SK-N-SH treated with all-trans-retinoic acid at 6 μM for 48 hours (cell line): ENCODE results near the gene TCAIM.

Experiments
- ATAC-seq: fragments of 200-7000 bp; cut with Tn5 transposase; 3 replicates; pipeline ENCODE4 v1.9.1; 2020; ENCODE audit warnings: mild to moderate bottlenecking, moderate library complexity
- ARNTL ChIP-seq: fragments of 450-650 bp; formaldehyde crosslinking; IDR thresholded peaks from 2 replicates; pipeline ENCODE4 v1.5.0; 2020; ENCODE audit warnings: low read depth, mild to moderate bottlenecking, moderate library complexity, borderline replicate concordance
- BACH2 ChIP-seq: fragments of 250-450 bp; sonication (Bioruptor Pico); IDR thresholded peaks from 2 replicates; pipeline ENCODE4 v1.9.0; 2021; ENCODE audit warnings: mild to moderate bottlenecking, borderline replicate concordance
- CSDC2 ChIP-seq: fragments of 250-450 bp; sonication (Bioruptor Pico); IDR thresholded peaks from 2 replicates; pipeline ENCODE4 v1.5.0; 2020; ENCODE audit warnings: mild to moderate bottlenecking, moderate library complexity
- ESRRG ChIP-seq: fragments of 250-450 bp; sonication (Bioruptor Pico); IDR thresholded peaks from 2 replicates; pipeline ENCODE4 v1.6.1; 2021; ENCODE audit warnings: mild to moderate bottlenecking
- GLIS3 ChIP-seq: fragments of 250-450 bp; sonication (Bioruptor Pico); IDR thresholded peaks from 2 replicates; pipeline ENCODE4 v1.5.0; 2020; ENCODE audit warnings: mild to moderate bottlenecking, moderate library complexity
- ISL1 ChIP-seq: fragments of 250-450 bp; sonication (Bioruptor Pico); IDR thresholded peaks from 2 replicates; pipeline ENCODE4 v2.1.2; 2022; ENCODE audit warnings: mild to moderate bottlenecking, moderate library complexity
- OSR1 ChIP-seq: fragments of 250-450 bp; sonication (Bioruptor Pico); IDR thresholded peaks from 2 replicates; pipeline ENCODE4 v1.8.0; 2022; ENCODE audit warnings: moderate library complexity, mild to moderate bottlenecking, inconsistent platforms
- PPARA ChIP-seq: fragments of 250-450 bp; sonication (Bioruptor Pico); IDR thresholded peaks from 2 replicates; pipeline ENCODE4 v1.5.0; 2020; ENCODE audit warnings: mild to moderate bottlenecking, borderline replicate concordance
- RARB ChIP-seq: fragments of 250-450 bp; sonication (Bioruptor Pico); IDR thresholded peaks from 2 replicates; pipeline ENCODE4 v1.8.0; 2021; ENCODE audit warnings: mild to moderate bottlenecking, moderate library complexity
- SNAI2 ChIP-seq: fragments of 250-450 bp; sonication (Bioruptor Pico); IDR thresholded peaks from 2 replicates; pipeline ENCODE4 v1.5.0; 2020; ENCODE audit warnings: mild to moderate bottlenecking, moderate library complexity
- TCF4 ChIP-seq: fragments of 250-450 bp; sonication (Bioruptor Pico); IDR thresholded peaks from 2 replicates; pipeline ENCODE4 v1.8.0; 2021; ENCODE audit warnings: mild to moderate bottlenecking, moderate library complexity, borderline replicate concordance
- ZC3H10 ChIP-seq: fragments of 250-450 bp; sonication (Bioruptor Pico); IDR thresholded peaks from 2 replicates; pipeline ENCODE4 v1.5.1; 2021; ENCODE audit warnings: mild to moderate bottlenecking, moderate library complexity
- ZFP3 ChIP-seq: fragments of 250-450 bp; sonication (Bioruptor Pico); IDR thresholded peaks from 2 replicates; pipeline ENCODE4 v1.5.0; 2020; ENCODE audit warnings: mild to moderate bottlenecking, moderate library complexity
- ZFP30 ChIP-seq: fragments of 450-650 bp; formaldehyde crosslinking; IDR thresholded peaks from 2 replicates; pipeline ENCODE4 v1.5.0; 2022; ENCODE audit warnings: mild to moderate bottlenecking, moderate library complexity
- ZNF565 ChIP-seq: fragments of 450-650 bp; formaldehyde crosslinking; conservative IDR thresholded peaks from 2 replicates; pipeline ENCODE4 v1.5.0; 2020; ENCODE audit warnings: low read depth, mild to moderate bottlenecking, moderate library complexity
- ZNF70 ChIP-seq: fragments of 450-650 bp; formaldehyde crosslinking; IDR thresholded peaks from 2 replicates; pipeline ENCODE4 v1.5.0; 2020; ENCODE audit warnings: mild to moderate bottlenecking, moderate library complexity
- ZNF8 ChIP-seq: fragments of 450-650 bp; formaldehyde crosslinking; IDR thresholded peaks from 2 replicates; pipeline ENCODE4 v1.5.0; 2020; ENCODE audit warnings: mild to moderate bottlenecking, moderate library complexity
- TF ChIP-seq, protein P1 (sequence below): fragments of 250-450 bp; sonication (Bioruptor Pico); IDR thresholded peaks from 2 replicates; pipeline ENCODE4 v1.5.1; 2021; ENCODE audit warnings: mild to moderate bottlenecking, moderate library complexity
- TF ChIP-seq, protein P2 (sequence below): fragments of 250-450 bp; sonication (Bioruptor Pico); IDR thresholded peaks from 2 replicates; pipeline ENCODE4 v1.5.0; 2020; ENCODE audit warnings: mild to moderate bottlenecking, moderate library complexity
- TF ChIP-seq, protein P3 (sequence below): fragments of 250-450 bp; sonication (Bioruptor Pico); IDR thresholded peaks from 2 replicates; pipeline ENCODE4 v1.5.1; 2020; ENCODE audit warnings: low read depth, mild to moderate bottlenecking, moderate library complexity
- TF ChIP-seq, protein P4 (sequence below): fragments of 250-450 bp; sonication (Bioruptor Pico); IDR thresholded peaks from 2 replicates; pipeline ENCODE4 v1.8.0; 2020; ENCODE audit warnings: mild to moderate bottlenecking, moderate library complexity, borderline replicate concordance
- TF ChIP-seq, protein P5 (sequence below): fragments of 250-450 bp; sonication (Bioruptor Pico); IDR thresholded peaks from 2 replicates; pipeline ENCODE4 v1.8.0; 2021; ENCODE audit warnings: low read depth, mild to moderate bottlenecking, moderate library complexity, borderline replicate concordance

The TCAIM gene

DNA sequence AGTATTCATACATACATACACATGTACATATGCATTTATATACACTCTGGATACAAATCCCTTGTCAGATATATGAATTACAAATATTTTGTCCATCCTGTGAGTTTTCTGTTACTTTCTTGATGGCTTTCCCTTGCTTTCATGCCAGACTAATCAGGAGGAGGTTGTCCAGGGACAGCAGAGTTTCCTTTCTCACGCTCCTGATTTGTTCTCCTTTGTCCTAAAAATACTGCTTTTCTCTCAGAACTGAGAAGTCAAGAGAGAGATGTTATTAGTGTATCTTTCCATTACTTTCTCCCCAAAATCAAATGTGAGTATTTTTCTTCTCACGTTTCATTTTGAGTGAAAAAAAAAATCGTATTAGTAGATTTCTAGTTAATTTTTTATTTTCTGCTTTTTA is 12.1 kb upstream of the TCAIM start:
- TF ChIP-seq, protein P1, sequence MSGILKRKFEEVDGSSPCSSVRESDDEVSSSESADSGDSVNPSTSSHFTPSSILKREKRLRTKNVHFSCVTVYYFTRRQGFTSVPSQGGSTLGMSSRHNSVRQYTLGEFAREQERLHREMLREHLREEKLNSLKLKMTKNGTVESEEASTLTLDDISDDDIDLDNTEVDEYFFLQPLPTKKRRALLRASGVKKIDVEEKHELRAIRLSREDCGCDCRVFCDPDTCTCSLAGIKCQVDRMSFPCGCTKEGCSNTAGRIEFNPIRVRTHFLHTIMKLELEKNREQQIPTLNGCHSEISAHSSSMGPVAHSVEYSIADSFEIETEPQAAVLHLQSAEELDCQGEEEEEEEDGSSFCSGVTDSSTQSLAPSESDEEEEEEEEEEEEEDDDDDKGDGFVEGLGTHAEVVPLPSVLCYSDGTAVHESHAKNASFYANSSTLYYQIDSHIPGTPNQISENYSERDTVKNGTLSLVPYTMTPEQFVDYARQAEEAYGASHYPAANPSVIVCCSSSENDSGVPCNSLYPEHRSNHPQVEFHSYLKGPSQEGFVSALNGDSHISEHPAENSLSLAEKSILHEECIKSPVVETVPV, result no peak
- no peak for TF ChIP-seq PPARA (CRISPR knock-in tag)
- no peak for TF ChIP-seq ZFP3 (CRISPR knock-in tag)
- no peak for TF ChIP-seq RARB
- no peak for TF ChIP-seq TCF4 (CRISPR knock-in tag)
- TF ChIP-seq ZNF70, result no peak
- TF ChIP-seq, protein P2, sequence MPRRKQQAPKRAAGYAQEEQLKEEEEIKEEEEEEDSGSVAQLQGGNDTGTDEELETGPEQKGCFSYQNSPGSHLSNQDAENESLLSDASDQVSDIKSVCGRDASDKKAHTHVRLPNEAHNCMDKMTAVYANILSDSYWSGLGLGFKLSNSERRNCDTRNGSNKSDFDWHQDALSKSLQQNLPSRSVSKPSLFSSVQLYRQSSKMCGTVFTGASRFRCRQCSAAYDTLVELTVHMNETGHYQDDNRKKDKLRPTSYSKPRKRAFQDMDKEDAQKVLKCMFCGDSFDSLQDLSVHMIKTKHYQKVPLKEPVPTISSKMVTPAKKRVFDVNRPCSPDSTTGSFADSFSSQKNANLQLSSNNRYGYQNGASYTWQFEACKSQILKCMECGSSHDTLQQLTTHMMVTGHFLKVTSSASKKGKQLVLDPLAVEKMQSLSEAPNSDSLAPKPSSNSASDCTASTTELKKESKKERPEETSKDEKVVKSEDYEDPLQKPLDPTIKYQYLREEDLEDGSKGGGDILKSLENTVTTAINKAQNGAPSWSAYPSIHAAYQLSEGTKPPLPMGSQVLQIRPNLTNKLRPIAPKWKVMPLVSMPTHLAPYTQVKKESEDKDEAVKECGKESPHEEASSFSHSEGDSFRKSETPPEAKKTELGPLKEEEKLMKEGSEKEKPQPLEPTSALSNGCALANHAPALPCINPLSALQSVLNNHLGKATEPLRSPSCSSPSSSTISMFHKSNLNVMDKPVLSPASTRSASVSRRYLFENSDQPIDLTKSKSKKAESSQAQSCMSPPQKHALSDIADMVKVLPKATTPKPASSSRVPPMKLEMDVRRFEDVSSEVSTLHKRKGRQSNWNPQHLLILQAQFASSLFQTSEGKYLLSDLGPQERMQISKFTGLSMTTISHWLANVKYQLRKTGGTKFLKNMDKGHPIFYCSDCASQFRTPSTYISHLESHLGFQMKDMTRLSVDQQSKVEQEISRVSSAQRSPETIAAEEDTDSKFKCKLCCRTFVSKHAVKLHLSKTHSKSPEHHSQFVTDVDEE, result no peak
- TF ChIP-seq ESRRG, result no peak
- TF ChIP-seq ISL1 (CRISPR knock-in tag), result no peak
- no peak for TF ChIP-seq OSR1 (CRISPR knock-in tag)
- TF ChIP-seq ZFP30, result no peak
- TF ChIP-seq GLIS3, result no peak
- TF ChIP-seq, protein P3, sequence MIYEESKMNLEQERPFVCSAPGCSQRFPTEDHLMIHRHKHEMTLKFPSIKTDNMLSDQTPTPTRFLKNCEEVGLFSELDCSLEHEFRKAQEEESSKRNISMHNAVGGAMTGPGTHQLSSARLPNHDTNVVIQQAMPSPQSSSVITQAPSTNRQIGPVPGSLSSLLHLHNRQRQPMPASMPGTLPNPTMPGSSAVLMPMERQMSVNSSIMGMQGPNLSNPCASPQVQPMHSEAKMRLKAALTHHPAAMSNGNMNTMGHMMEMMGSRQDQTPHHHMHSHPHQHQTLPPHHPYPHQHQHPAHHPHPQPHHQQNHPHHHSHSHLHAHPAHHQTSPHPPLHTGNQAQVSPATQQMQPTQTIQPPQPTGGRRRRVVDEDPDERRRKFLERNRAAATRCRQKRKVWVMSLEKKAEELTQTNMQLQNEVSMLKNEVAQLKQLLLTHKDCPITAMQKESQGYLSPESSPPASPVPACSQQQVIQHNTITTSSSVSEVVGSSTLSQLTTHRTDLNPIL (CRISPR knock-in tag), result no peak
- TF ChIP-seq ZC3H10, result no peak
- TF ChIP-seq ZNF565, result no peak
- TF ChIP-seq ZNF8 (CRISPR knock-in tag), result no peak
- TF ChIP-seq CSDC2 (CRISPR knock-in tag), result no peak
- TF ChIP-seq SNAI2 (CRISPR knock-in tag), result no peak
- TF ChIP-seq, protein P4, sequence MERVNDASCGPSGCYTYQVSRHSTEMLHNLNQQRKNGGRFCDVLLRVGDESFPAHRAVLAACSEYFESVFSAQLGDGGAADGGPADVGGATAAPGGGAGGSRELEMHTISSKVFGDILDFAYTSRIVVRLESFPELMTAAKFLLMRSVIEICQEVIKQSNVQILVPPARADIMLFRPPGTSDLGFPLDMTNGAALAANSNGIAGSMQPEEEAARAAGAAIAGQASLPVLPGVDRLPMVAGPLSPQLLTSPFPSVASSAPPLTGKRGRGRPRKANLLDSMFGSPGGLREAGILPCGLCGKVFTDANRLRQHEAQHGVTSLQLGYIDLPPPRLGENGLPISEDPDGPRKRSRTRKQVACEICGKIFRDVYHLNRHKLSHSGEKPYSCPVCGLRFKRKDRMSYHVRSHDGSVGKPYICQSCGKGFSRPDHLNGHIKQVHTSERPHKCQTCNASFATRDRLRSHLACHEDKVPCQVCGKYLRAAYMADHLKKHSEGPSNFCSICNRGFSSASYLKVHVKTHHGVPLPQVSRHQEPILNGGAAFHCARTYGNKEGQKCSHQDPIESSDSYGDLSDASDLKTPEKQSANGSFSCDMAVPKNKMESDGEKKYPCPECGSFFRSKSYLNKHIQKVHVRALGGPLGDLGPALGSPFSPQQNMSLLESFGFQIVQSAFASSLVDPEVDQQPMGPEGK (CRISPR knock-in tag), result no peak
- ATAC-seq, result no peak

DNA sequence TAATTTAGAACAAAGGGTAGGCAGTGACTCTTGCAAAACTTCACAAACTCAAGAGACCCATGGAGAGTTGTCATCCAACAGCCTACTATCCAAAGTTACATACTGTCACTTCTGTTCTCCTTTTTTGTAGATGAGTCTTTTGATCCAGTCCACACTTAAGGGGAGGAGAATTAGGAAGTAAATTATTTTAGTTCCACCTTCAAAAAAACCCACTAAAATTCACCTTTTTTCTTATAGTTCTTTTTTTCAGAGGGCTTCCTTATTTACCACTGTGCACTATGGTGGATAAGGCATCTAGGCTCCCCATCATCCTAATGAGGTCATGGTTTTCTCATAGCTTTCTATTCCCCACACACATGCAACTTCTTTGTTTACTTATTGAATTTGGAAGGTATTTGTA is 8.6 kb upstream of the TCAIM start:
- TF ChIP-seq ZC3H10 (no peak), ARNTL (no peak), ZNF70 (no peak), ZNF565 (no peak), ZNF8 (CRISPR knock-in tag) (no peak), ZFP3 (CRISPR knock-in tag) (no peak), OSR1 (CRISPR knock-in tag) (no peak)
- TF ChIP-seq, protein P3 (CRISPR knock-in tag), result no peak
- no peak for ATAC-seq

DNA sequence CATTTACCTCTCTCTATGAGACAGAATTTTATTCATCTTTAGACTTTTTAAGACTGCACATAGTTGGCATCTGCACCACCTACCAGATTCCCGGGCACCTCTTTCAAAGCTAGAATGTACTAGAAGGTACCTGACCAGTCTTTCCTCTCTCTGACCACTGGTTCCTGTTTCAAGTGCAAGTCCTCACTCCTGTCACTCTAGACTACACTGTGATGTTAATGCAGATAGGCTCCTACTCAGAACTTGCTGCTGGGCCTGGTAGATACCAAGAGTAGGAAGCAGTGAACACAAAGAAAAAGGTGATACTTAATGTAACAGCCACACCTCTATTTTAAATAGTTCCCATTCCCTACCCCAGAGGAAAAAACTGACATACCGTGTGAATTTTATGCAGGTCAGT is 8.1 kb upstream of the TCAIM start:
- no peak for ATAC-seq
- TF ChIP-seq OSR1 (CRISPR knock-in tag), result no peak
- TF ChIP-seq, protein P5, sequence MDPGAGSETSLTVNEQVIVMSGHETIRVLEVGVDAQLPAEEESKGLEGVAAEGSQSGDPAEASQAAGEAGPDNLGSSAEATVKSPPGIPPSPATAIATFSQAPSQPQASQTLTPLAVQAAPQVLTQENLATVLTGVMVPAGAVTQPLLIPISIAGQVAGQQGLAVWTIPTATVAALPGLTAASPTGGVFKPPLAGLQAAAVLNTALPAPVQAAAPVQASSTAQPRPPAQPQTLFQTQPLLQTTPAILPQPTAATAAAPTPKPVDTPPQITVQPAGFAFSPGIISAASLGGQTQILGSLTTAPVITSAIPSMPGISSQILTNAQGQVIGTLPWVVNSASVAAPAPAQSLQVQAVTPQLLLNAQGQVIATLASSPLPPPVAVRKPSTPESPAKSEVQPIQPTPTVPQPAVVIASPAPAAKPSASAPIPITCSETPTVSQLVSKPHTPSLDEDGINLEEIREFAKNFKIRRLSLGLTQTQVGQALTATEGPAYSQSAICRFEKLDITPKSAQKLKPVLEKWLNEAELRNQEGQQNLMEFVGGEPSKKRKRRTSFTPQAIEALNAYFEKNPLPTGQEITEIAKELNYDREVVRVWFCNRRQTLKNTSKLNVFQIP (CRISPR knock-in tag), result no peak
- no peak for TF ChIP-seq ZC3H10
- no peak for TF ChIP-seq BACH2
- no peak for TF ChIP-seq ESRRG
- no peak for TF ChIP-seq SNAI2 (CRISPR knock-in tag)
- TF ChIP-seq ZFP30, result no peak
- TF ChIP-seq, protein P3 (CRISPR knock-in tag), result no peak
- TF ChIP-seq TCF4 (CRISPR knock-in tag), result no peak
- TF ChIP-seq ISL1 (CRISPR knock-in tag), result no peak
- TF ChIP-seq, protein P1, result no peak
- TF ChIP-seq ZNF565, result no peak
- TF ChIP-seq ARNTL, result no peak
- TF ChIP-seq ZNF70, result no peak
